ENCODE measurements around the gene UBR4.

UBR4 gene

GRCh38 chr1:19154876-19155275 is 55.2 kb downstream of the UBR4 start:
- Mint-ChIP-seq H3K36me3 (ENCODE audit: low read depth) (peaks cover 83% of the 10 kb centered on the region), H3K27me3 (ENCODE audit: low read depth, poor library complexity) (no peaks in the 10 kb centered on the region), H3K4me3 (no peak overlapping the region), H3K27ac (no peak overlapping the region), H3K4me1 (no peaks in the 10 kb centered on the region), H3K9me3 (no peaks in the 10 kb centered on the region)
- TF ChIP-seq CTCF (IDR thresholded peaks at IDR 0.05): no peak
- no peak for DNase-seq

GRCh38 chr1:19153169-19153568 is 56.9 kb downstream of the UBR4 start:
- no peaks in the 10 kb centered on the region for H3K27me3 Mint-ChIP-seq (ENCODE audit: low read depth, poor library complexity)
- peaks cover 93% of the 10 kb centered on the region for H3K36me3 Mint-ChIP-seq (ENCODE audit: low read depth)
- H3K4me1 Mint-ChIP-seq: no peaks in the 10 kb centered on the region
- DNase-seq: no peak
- H3K4me3 Mint-ChIP-seq: no peak overlapping the region
- no peak overlapping the region for H3K27ac Mint-ChIP-seq
- no peaks in the 10 kb centered on the region for H3K9me3 Mint-ChIP-seq
- no peak for TF ChIP-seq CTCF (IDR thresholded peaks at IDR 0.05)

- no peak for TF ChIP-seq CTCF (IDR thresholded peaks at IDR 0.05)
- Mint-ChIP-seq H3K27ac (no peak overlapping the region), H3K27me3 (ENCODE audit: low read depth, poor library complexity) (no peaks in the 10 kb centered on the region), H3K4me3 (no peak overlapping the region), H3K9me3 (no peaks in the 10 kb centered on the region), H3K36me3 (ENCODE audit: low read depth) (peaks cover 96% of the 10 kb centered on the region), H3K4me1 (no peaks in the 10 kb centered on the region)
- DNase-seq: no peak
These were observed 58.5 kb downstream of the UBR4 start for GRCh38 chr1:19151537-19151936.

- H3K27ac Mint-ChIP-seq: peak overlapping the region; percentile 6
- H3K36me3 Mint-ChIP-seq (ENCODE audit: low read depth): peaks cover 95% of the 10 kb centered on the region
- H3K4me3 Mint-ChIP-seq: no peak overlapping the region
These were observed 60.3 kb downstream of the UBR4 start for GRCh38 chr1:19149736-19150135.

GRCh38 chr1:19140465-19140864 is 69.6 kb downstream of the UBR4 start:
- H3K27ac Mint-ChIP-seq: no peak overlapping the region
- H3K9me3 Mint-ChIP-seq: peaks cover 4% of the 10 kb centered on the region
- peaks cover 86% of the 10 kb centered on the region for H3K36me3 Mint-ChIP-seq (ENCODE audit: low read depth)
- no peak for DNase-seq
- H3K4me1 Mint-ChIP-seq: no peaks in the 10 kb centered on the region
- H3K27me3 Mint-ChIP-seq (ENCODE audit: low read depth, poor library complexity): no peaks in the 10 kb centered on the region
- no peak for TF ChIP-seq CTCF (IDR thresholded peaks at IDR 0.05)
- H3K4me3 Mint-ChIP-seq: no peak overlapping the region

More at GRCh38 chr1:19149736-19150135, 60.3 kb downstream of the UBR4 start:
- TF ChIP-seq CTCF (IDR thresholded peaks at IDR 0.05): no peak
- no peak for DNase-seq
- Mint-ChIP-seq H3K9me3 (no peaks in the 10 kb centered on the region), H3K4me1 (no peaks in the 10 kb centered on the region), H3K27me3 (ENCODE audit: low read depth, poor library complexity) (no peaks in the 10 kb centered on the region)

GRCh38 chr1:19139711-19140110 is 70.4 kb downstream of the UBR4 start:
- no peak for DNase-seq
- Mint-ChIP-seq H3K27ac (peak overlapping the region; percentile 94), H3K4me3 (no peak overlapping the region), H3K36me3 (ENCODE audit: low read depth) (peaks cover 88% of the 10 kb centered on the region), H3K4me1 (no peaks in the 10 kb centered on the region), H3K9me3 (peaks cover 12% of the 10 kb centered on the region), H3K27me3 (ENCODE audit: low read depth, poor library complexity) (no peaks in the 10 kb centered on the region)
- TF ChIP-seq CTCF (IDR thresholded peaks at IDR 0.05): no peak

Data from nephron progenitor cell (in vitro differentiated cells).